H7 (cell line): Measurements from ENCODE around the gene TSHZ2. TPM values are rescaled to one million over a fixed set of nuclear protein-coding genes. Genes with fewer than 3 reads are reported as not detected.

Experiments
- DNase-seq: peaks from one replicate; pipeline ENCODE4 v3.0.0; 2012
- H3K27me3 ChIP-seq: 2 replicates; pipeline ENCODE4 v1.6.0; 2011; ENCODE audit warnings: mild to moderate bottlenecking, low read length; ENCODE audit not compliant: control insufficient read depth, insufficient read depth
- H3K36me3 ChIP-seq: replicated peaks from 2 replicates; pipeline ENCODE4 v1.5.1; 2011; ENCODE audit warnings: low read length; ENCODE audit not compliant: control insufficient read depth, insufficient read depth
- H3K4me3 ChIP-seq: 2 replicates; pipeline ENCODE4 v1.5.1; 2011; ENCODE audit warnings: low read depth, mild to moderate bottlenecking, control low read depth, low read length, moderate library complexity; ENCODE audit not compliant: insufficient read depth
- total RNA-seq: library from RNA; depleted of rRNA; stranded (reverse); fragments of >200 nt; shearing (Covaris generic); gene quantifications from 2 replicates; pipeline ENCODE4 v1.2.3, GENCODE V29; 2014

Gene TSHZ2
- total RNA-seq, 1 experiment from 2014 or later = 0.31 TPM

DNA sequence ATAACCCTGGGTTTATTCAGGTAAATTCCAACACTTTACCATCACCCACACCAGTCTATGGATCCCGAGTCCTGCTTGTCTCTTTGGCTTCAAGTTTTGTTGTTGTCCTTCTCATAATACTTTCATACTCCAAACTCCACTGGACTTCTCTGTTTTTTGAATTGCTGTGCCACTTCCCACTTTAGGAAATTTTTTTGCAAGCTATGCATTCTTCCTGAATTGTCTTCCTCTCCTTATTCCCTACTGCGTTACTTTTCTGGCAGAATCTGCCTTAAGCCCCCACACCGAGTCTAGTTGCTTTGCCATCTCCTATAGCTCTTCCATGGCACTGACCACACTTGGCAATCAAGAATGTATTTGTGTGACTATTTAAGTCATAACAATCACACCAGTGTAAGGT lies 96.1 kb downstream of the TSHZ2 start:
- H3K27me3 ChIP-seq = no peaks in the 10 kb centered on the region
- no peak for DNase-seq
- H3K4me3 ChIP-seq = no peak overlapping the region
- H3K36me3 ChIP-seq = no peaks in the 10 kb centered on the region

DNA sequence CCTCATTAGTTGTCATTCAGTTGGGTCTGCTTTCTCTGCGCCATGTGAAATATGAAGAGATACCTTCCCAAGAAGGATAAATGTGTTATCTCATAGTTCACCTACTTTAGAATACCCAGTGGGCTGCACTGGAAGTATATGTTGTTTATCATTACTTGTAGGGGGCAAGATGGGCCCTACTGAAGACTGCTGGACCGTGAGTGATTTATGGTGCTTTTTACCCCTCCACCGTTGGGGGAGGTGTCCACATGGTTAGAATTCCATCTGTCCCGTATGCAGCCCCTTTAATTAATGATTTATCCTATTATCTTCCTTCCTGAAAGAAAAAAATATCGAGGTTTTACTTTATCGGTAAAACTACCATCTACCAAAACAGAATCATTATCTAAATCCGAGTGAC lies 97.0 kb downstream of the TSHZ2 start:
- DNase-seq = no peak
- Histone ChIP-seq H3K36me3 (no peaks in the 10 kb centered on the region), H3K27me3 (no peaks in the 10 kb centered on the region), H3K4me3 (no peak overlapping the region)

DNA sequence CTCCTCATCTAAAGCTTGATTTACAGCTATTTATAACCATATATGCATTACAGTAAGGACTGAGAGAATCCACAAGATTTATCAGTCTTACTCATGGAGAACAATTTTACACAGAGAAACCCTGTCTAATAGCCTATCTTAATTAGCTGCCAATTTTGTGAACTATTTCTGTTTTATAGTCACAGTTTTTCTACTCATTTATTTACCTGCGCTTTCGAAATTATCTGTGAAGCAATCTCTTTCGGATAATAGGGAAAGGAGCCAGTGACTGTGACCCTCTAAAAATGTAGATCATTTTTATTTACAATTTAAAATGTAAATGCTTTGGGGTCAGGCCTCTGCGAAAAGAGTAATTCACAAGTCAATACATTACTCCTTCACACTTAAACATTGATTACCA lies 98.1 kb downstream of the TSHZ2 start:
- no peak for DNase-seq
- Histone ChIP-seq H3K36me3 (no peaks in the 10 kb centered on the region), H3K27me3 (no peaks in the 10 kb centered on the region), H3K4me3 (no peak overlapping the region)

DNA sequence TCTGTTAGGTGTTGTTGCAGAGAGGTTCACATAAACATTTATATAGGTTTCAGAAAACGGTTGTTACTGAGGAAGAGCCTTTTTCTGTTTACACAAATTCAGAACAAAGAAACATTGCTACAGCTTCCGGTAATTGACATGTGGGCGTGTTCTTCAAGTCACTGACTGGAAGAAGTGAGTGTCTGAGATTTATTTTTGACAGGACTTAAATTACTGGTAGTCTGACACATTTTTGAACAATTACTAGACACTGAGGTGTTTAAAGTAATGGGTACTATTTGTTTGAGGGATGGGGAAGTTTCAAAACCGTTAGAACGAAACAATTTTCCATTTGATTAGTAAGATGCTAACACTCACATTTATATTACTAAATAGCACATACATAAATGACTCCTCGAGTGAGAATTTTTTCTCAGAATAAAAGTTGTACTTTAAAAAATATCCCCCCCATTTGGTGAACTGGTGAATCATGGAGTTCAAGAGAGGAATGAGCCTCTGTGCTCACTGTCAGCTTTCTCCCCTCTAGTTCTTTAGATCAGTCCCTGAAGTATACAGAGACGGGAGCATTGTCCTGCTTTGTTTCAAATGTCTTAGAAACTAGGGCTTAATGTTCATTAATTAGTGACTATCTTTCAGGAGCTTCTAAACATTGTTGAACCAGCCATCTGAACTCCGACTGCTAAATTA lies 98.7 kb downstream of the TSHZ2 start:
- no peaks in the 10 kb centered on the region for H3K27me3 ChIP-seq
- no peaks in the 10 kb centered on the region for H3K36me3 ChIP-seq
- DNase-seq = no peak
- H3K4me3 ChIP-seq = no peak overlapping the region

DNA sequence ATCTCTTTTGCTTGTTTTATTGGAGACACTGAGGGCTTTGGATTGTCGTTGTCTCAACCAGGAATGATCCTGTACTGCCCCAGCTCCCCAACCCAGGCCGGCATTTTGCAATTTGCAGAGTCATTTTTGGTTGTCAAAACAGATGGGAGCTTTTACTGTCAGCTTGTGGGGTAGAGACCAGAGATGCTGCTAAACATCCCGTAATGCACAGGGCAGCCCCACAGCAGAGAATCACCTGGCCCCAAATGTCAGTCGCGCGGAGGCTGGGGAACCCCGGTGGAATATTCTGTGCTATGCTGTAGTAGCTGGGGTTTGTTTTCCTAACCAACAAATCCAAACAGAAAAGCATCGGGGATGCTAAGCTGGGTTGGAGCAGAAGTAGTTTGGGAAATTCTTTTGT lies 99.7 kb downstream of the TSHZ2 start:
- Histone ChIP-seq H3K27me3 (no peaks in the 10 kb centered on the region), H3K4me3 (no peak overlapping the region), H3K36me3 (no peaks in the 10 kb centered on the region)
- no peak for DNase-seq

DNA sequence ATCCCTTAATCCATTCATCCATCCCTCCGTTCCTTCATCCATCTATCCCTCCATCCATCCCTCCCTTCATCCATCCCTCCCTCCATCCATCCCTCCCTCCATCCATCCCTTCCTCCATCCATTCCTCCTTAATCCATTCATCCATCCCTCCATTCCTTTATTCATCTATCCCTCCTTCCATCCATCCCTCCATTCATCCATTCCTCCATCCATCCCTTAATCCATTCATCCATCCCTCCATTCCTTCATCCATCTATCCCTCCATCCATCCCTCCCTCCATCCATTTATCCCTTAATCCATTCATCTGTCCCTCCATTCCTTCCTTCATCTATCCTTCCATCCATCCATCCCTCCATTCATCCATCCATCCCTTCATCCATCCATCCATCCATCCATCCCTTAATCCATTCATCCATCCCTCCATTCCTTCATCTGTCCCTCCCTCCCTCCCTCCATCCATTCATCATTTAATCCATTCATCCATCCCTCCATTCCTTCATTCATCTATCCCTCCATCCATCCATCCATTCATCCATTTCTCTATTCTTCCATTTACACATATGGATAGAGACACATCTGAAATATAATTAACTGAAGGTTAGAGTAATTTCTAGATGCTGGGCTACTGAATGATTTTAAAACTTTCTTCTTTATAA lies 100.9 kb downstream of the TSHZ2 start:
- Histone ChIP-seq H3K4me3 (no peak overlapping the region), H3K27me3 (no peaks in the 10 kb centered on the region), H3K36me3 (no peaks in the 10 kb centered on the region)
- DNase-seq = no peak

DNA sequence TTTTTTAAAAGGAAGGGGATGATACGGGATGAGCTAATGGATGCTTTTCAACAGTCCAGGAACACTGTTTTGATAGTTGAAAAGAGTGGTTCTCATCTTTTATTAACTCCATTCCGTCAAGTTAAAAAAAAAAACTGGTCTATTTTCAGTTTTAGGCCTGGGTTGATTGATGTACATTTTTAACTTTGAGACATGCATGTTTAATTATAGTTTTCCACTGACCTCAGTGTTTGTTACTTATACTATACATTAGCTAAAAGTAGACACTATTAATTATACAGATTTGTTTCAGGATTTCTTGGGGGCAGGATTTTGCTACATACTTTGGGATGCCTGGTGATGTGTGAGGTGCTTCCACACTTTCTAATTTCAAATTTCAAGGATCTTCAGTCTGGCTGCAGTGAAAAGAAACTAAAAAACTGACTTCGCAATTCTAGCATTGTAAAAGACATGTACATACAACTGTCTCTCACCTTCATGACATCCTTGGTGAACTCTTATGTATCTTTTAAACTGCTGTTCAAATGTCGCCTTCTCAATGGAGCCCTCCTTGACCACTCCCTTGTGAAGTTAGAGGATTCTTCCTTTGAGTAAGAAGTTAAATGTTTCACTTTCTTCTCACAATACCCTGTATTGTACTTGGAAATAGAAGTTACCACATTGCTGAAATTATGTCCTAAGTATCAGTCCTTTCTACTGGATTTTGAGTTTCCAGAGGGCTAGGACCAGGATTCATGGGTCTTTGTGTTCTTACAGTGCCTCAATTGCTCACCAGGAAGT lies 101.7 kb downstream of the TSHZ2 start:
- no peaks in the 10 kb centered on the region for H3K27me3 ChIP-seq
- H3K36me3 ChIP-seq = no peaks in the 10 kb centered on the region
- no peak for DNase-seq
- H3K4me3 ChIP-seq = no peak overlapping the region

DNA sequence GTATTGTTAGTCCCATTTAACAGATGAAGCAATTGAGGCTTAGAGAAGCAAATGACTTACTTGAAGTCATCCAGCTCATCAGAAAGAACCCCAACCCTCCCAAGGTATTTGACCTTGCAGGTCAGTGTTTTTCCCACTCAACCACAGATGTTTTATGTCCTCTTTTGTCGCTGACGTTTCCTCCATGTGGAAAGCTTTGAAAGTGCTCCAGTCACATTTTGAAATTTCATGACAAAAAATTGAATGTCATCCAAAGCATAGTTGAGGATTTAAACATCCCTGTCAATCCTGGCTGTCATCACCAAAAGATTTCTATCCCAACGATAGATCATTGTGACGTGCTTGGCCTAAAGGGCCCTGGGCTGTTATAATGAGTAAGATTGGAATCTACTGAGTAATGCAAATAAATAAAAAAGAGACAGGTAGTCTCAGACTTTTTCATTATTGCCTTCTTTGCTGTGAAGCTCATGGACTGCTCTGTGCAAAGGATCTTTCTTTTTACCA lies 102.7 kb downstream of the TSHZ2 start:
- Histone ChIP-seq H3K27me3 (no peaks in the 10 kb centered on the region), H3K36me3 (no peaks in the 10 kb centered on the region), H3K4me3 (no peak overlapping the region)
- DNase-seq = no peak

DNA sequence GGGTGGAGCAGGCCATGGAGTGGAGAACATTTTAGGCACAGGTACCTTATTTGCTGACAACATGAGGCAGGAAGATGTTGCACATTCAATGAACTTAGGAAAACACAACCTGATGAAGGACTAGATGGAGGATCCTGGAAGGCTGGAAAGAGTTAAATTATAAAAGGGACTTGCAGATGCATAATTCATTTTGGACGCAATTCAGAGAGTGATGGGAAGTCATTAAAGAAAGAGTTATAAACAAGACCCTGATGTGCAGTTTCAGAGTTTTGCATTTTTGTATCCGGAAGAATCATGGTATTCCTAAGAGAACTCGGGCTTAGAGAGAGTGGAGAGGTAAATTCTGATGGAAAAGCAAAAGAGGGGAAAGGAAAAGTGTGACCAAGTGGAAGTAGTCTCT lies 104.5 kb downstream of the TSHZ2 start:
- Histone ChIP-seq H3K36me3 (no peaks in the 10 kb centered on the region), H3K27me3 (no peaks in the 10 kb centered on the region), H3K4me3 (no peak overlapping the region)
- DNase-seq = no peak

DNA sequence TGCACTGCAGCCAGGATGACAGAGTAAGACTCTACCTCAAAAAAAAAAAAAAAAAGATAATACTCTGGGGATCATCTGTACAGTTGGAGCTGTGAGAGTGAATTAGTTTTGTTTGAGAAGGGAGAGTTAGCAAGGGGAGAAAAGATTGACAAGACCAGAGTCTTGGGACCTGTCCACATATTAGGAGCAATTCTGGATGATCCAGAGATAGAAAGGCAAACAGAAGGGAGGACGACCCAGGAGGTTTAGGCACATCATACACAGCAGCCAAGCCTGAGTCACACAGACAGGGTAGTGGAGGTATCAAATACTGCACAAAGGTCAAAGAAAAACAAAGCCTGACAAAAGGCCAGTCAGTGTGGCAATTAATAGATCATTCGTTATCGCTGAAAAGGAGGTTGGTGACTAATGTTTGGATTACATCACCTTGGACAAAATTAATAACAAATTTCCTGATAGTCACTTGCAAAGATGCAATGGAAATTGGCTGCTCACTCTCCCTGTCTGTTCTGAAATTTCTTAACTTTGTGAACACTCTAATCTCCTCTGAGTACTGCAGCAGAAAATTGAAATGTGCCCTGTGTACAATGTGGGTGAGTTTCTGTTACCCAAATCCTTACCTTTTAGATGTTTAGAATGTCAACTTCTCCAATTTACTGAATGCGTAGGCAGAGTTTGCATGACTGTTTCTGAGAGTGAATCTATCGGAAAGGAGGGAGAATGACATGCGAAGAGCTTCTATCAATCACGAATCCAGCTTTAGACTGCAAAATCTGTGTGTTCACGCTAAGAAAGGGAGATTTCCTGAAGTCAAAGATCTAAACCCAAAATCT lies 105.4 kb downstream of the TSHZ2 start:
- no peak for DNase-seq
- Histone ChIP-seq H3K4me3 (no peak overlapping the region), H3K27me3 (no peaks in the 10 kb centered on the region), H3K36me3 (no peaks in the 10 kb centered on the region)

DNA sequence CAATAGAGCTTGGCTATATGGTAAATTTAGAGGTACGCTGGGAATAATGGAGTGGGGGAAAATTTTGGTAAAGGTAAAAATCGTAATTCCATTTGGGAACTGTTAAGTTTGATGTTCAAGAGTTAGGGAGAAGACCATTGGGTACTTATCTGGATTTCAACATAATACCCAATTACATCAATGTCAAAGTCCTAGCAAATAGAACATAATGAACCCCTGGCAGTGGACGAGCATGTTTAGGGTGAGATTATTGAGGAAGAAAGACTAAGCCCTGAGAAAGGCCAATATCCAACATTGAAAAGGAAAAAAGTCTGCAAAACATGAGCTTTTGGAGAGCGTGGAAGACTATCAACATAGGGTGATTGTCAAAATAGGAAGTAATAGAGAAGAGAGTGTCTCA lies 106.6 kb downstream of the TSHZ2 start:
- no peak for DNase-seq
- Histone ChIP-seq H3K4me3 (no peak overlapping the region), H3K27me3 (no peaks in the 10 kb centered on the region), H3K36me3 (no peaks in the 10 kb centered on the region)

DNA sequence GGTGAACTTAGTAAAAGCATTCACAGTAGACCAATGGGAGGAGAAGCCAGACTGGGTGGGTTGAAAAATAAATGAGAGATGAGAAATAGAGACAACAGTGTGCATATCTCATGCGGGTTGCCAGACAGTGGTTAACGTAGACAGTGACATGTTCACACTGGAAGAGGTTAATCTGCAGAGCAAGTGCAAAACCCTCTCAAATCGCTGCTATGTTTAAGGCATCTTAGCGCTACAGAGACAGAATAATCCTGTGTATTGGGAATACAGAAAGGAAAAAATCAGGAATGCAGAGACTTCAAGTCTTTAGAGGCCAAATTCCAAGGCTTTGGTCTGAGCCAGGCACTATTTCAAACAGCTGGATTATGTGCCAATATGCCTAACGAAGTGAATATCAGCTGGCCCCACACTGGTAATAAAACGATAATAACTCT lies 107.1 kb downstream of the TSHZ2 start:
- Histone ChIP-seq H3K36me3 (no peaks in the 10 kb centered on the region), H3K27me3 (no peaks in the 10 kb centered on the region), H3K4me3 (no peak overlapping the region)
- no peak for DNase-seq

DNA sequence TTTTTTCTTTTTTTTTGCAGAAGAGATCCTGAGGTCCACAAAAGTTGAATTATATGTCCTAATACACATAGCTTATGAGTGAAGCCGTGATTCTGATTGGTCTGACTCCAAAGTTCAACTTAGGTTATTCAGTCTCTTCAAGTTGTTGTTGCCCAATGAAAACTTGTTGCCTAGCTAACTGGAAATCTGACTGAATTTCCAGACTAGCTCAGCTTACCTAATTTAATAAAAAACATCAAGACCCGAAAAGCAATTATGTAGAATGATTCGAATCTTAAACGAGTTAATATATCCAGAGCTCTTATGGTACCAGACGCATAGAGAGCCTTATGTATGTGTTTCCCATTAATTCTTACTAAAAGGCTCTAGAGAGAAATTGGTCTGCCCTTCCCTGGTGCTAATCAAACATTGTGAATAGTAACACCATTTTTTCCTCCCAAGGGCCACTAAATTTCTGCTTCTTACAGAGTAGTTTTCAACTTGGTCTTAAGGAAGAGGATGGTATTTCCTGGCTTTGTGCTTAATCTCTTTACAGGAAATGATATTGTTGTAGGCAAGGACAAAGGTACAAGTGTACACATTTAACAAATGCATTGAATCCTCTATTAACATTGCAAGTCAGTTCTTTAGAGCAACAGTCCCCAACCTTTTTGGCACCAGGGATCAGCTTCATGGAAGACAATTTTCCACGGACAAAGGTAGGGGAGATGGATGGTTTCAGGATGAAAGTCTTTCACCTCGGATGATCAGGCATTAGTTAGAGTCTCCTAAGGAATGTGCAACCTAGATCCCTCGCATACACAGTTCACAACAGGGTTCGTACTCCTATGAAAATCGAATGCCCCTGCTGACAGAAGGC lies 107.9 kb downstream of the TSHZ2 start:
- Histone ChIP-seq H3K27me3 (no peaks in the 10 kb centered on the region), H3K4me3 (no peak overlapping the region), H3K36me3 (no peaks in the 10 kb centered on the region)
- no peak for DNase-seq

DNA sequence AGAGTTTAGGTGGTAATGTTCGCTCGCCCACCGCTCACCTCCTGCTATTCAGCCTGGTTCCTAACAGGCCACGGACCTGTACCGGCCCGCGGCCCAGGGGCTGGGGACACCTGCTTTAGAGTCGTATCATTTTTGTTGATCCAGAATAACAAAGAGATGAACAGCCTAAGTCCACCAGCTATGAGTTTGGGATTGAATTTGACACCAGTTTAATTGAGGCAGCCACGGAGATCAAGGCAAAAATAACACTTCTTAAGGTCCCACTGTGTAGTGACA lies 108.5 kb downstream of the TSHZ2 start:
- H3K27me3 ChIP-seq = no peaks in the 10 kb centered on the region
- H3K36me3 ChIP-seq = no peaks in the 10 kb centered on the region
- no peak for DNase-seq
- no peak overlapping the region for H3K4me3 ChIP-seq
